ENCODE data around the gene DMAP1. TPM values are rescaled to one million over a fixed set of nuclear protein-coding genes. Genes with fewer than 3 reads are reported as not detected.

DMAP1 gene
- polyA plus RNA-seq, 1 donor (not counting 4 experiments of a cell fraction or from before 2014, with no cell fraction given): 27.2 TPM

DNA sequence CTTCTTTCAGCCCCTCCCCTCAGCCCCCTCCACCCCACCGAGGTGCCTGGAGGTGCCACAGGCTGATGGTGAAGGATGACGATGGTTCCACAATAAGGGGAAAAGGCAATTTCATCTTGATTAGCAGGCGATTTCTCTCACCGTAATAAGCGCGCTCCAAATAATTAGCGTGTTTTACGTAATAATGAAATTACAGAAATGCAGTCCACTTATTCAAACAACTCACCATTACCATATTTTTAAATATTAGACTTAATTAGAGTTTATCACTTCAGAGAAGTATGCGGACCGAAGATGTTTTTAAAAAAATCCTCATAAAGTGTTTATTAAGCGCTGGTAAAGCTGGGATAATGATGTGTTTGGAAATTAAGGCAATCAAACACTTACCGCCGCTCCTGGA lies 14.9 kb downstream of the DMAP1 start:
- H3K4me2 ChIP-seq (ENCODE audit: control insufficient read depth, extremely low read depth, insufficient read depth, low read depth, low read length): no peak overlapping the region
- dilution Hi-C loops (cut with MboI; ENCODE audit: extremely low pct_ligation_motif_present, low sequenced_read_pairs): no loop called here
- H3K27ac ChIP-seq (ENCODE audit: control insufficient read depth, insufficient read depth, low read length): no peak overlapping the region
- H3K9me3 ChIP-seq (ENCODE audit: control insufficient read depth, low read depth, low read length): no peaks in the 10 kb centered on the region
- H3K4me1 ChIP-seq (ENCODE audit: control insufficient read depth, extremely low read depth, insufficient read depth, low read length): no peaks in the 10 kb centered on the region
- H3K79me2 ChIP-seq (ENCODE audit: control insufficient read depth, insufficient read depth, low read length): no peaks in the 10 kb centered on the region
- H3K36me3 ChIP-seq (ENCODE audit: control insufficient read depth in 2 of 2, extremely low read depth in 1 of 2, insufficient read depth in 2 of 2, low read length in 2 of 2): peaks cover 4% of the 10 kb centered on the region in 2 experiments
- no peak overlapping the region for H3K9ac ChIP-seq (ENCODE audit: control insufficient read depth, extremely low read depth, insufficient read depth, low read length)
- TF ChIP-seq EZH2 (IDR thresholded peaks at IDR 0.05; ENCODE audit: low read length): no peak
- TF ChIP-seq, protein P1, sequence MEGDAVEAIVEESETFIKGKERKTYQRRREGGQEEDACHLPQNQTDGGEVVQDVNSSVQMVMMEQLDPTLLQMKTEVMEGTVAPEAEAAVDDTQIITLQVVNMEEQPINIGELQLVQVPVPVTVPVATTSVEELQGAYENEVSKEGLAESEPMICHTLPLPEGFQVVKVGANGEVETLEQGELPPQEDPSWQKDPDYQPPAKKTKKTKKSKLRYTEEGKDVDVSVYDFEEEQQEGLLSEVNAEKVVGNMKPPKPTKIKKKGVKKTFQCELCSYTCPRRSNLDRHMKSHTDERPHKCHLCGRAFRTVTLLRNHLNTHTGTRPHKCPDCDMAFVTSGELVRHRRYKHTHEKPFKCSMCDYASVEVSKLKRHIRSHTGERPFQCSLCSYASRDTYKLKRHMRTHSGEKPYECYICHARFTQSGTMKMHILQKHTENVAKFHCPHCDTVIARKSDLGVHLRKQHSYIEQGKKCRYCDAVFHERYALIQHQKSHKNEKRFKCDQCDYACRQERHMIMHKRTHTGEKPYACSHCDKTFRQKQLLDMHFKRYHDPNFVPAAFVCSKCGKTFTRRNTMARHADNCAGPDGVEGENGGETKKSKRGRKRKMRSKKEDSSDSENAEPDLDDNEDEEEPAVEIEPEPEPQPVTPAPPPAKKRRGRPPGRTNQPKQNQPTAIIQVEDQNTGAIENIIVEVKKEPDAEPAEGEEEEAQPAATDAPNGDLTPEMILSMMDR (optimal IDR thresholded peaks at IDR 0.05 in 1 of 3, IDR thresholded peaks at IDR 0.05 in 1 of 3, conservative IDR thresholded peaks at IDR 0.05 in 1 of 3; ENCODE audit: extremely low read depth in 1 of 3, insufficient read depth in 2 of 3, low read length in 3 of 3): no peak
- H4K20me1 ChIP-seq (ENCODE audit: control insufficient read depth, extremely low read depth, insufficient read depth, low read length): no peaks in the 10 kb centered on the region
- H3K9me1 ChIP-seq (ENCODE audit: control insufficient read depth, extremely low read depth, insufficient read depth, low read length): no peaks in the 10 kb centered on the region
- no peak overlapping the region for H3K4me3 ChIP-seq (ENCODE audit: control insufficient read depth in 2 of 3, extremely low read depth in 1 of 3, insufficient read depth in 2 of 3, low read depth in 1 of 3, low read length in 3 of 3)
- DNase-seq (ENCODE audit: low read depth, low spot score): no peak
- H2AFZ ChIP-seq (ENCODE audit: control insufficient read depth, low read length): no peak overlapping the region
- FAIRE-seq: no peak
- H3K27me3 ChIP-seq (ENCODE audit: control insufficient read depth, extremely low read depth, insufficient read depth, low read length): no peaks in the 10 kb centered on the region

GRCh38 chr1:44229435-44230167 lies 16.3 kb downstream of the DMAP1 start:
- peaks cover 4% of the 10 kb centered on the region in 2 experiments for H3K36me3 ChIP-seq (ENCODE audit: control insufficient read depth in 2 of 2, extremely low read depth in 1 of 2, insufficient read depth in 2 of 2, low read length in 2 of 2)
- H3K27ac ChIP-seq (ENCODE audit: control insufficient read depth, insufficient read depth, low read length): no peak overlapping the region
- H3K9ac ChIP-seq (ENCODE audit: control insufficient read depth, extremely low read depth, insufficient read depth, low read length): no peak overlapping the region
- DNase-seq (ENCODE audit: low read depth, low spot score) (no peak), FAIRE-seq (no peak)
- H3K27me3 ChIP-seq (ENCODE audit: control insufficient read depth, extremely low read depth, insufficient read depth, low read length): no peaks in the 10 kb centered on the region
- no peak overlapping the region for H3K4me2 ChIP-seq (ENCODE audit: control insufficient read depth, extremely low read depth, insufficient read depth, low read depth, low read length)
- H3K9me3 ChIP-seq (ENCODE audit: control insufficient read depth, low read depth, low read length): no peaks in the 10 kb centered on the region
- H3K4me3 ChIP-seq (ENCODE audit: control insufficient read depth in 2 of 3, extremely low read depth in 1 of 3, insufficient read depth in 2 of 3, low read depth in 1 of 3, low read length in 3 of 3): no peak overlapping the region
- no peaks in the 10 kb centered on the region for H4K20me1 ChIP-seq (ENCODE audit: control insufficient read depth, extremely low read depth, insufficient read depth, low read length)
- no peaks in the 10 kb centered on the region for H3K4me1 ChIP-seq (ENCODE audit: control insufficient read depth, extremely low read depth, insufficient read depth, low read length)
- no peaks in the 10 kb centered on the region for H3K79me2 ChIP-seq (ENCODE audit: control insufficient read depth, insufficient read depth, low read length)
- H2AFZ ChIP-seq (ENCODE audit: control insufficient read depth, low read length): no peak overlapping the region
- dilution Hi-C loops (cut with MboI; ENCODE audit: extremely low pct_ligation_motif_present, low sequenced_read_pairs): no loop called here
- no peak for TF ChIP-seq EZH2 (IDR thresholded peaks at IDR 0.05; ENCODE audit: low read length)
- TF ChIP-seq, protein P1 (optimal IDR thresholded peaks at IDR 0.05 in 1 of 3, IDR thresholded peaks at IDR 0.05 in 1 of 3, conservative IDR thresholded peaks at IDR 0.05 in 1 of 3; ENCODE audit: extremely low read depth in 1 of 3, insufficient read depth in 2 of 3, low read length in 3 of 3): no peak
- H3K9me1 ChIP-seq (ENCODE audit: control insufficient read depth, extremely low read depth, insufficient read depth, low read length): no peaks in the 10 kb centered on the region
